Suppressor macrophage treated with lipopolysaccharide for 4 hours (primary cell): Measurements from ENCODE around the gene UGDH.
"Not testable (repeated sequence)": the region's sequence is repeated elsewhere in the genome, so short reads cannot be mapped to it uniquely, and the experiment has no call there.

Experiments
- DNase-seq: peaks from one replicate; pipeline ENCODE4 v3.0.0-alpha.2; 2020

UGDH gene

GRCh38 chr4:39526765-39527295 lies 409 bp downstream of the UGDH start:
- no peak for DNase-seq

DNA sequence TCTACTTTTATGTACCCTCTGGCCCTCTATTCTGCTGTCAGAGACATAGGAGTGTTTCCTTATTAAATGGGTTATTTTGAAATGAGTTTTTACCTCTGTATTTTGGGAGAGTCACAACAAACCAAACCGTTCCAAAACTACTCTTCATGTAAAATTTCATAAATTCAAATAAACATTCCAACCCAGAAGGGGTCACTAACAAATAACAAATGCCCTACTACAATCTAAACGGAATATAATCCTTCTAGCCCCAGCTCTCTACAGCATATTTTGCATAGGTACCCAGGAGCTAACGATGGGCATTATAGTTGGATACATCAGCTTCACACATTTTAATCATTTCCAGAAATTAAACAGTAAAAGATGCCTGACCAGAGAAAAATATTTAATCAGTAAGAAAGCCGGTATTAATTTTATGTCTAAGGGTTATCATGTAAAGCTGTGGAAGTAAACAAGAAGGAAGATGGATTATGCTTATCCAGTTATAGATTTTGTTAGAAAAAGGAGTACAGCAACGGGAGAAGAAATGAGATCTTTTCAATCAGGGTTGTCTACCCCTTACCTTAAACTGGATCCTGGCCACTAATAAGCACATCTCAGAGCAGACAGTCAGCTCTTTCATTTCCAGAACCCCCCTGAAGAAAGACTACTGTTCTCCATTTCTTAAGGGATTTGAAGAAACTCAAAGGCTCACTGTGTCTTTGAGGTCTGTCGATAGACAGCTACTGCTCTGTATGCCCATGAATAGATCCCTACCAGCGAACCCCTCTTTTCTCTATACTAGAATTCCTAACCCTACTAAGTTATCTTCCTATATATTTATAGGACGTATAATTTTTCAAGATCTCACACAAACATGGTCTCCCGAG lies 1.2 kb downstream of the UGDH start:
- peak; percentile 3 for DNase-seq

GRCh38 chr4:39524161-39524957 lies 2.9 kb downstream of the UGDH start:
- no peak for DNase-seq

- DNase-seq: no peak
Measured at GRCh38 chr4:39522068-39522467, 5.2 kb downstream of the UGDH start.

DNA sequence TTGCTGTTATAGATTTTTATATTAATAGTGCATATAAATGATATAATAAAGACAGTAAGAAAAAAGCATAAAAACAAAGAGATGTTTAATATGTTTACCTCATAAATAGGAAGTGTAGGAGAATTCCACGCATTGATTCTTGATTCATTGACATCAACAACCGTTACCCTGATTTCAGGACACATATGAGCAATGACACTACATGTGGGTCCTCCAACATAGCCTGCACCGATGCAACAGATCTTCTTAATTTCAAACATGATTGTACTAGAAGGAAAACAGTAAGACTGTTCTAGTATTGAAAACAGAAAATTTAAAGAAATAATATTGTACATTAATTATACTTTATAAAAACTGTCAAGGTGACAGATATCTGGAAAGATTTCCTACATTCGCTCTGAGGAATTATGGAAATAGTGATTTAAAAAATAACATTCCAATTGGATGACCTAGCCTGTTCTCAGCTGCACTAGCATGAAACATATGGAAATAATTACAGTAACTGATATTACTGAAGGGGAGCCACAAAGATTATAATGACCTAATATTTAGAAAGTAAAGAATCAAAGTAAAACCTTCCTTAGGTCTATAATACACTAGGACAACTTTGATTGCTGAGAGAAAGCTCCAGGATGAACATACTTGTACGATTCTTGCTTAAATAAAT lies 5.9 kb downstream of the UGDH start:
- DNase-seq: no peak

DNA sequence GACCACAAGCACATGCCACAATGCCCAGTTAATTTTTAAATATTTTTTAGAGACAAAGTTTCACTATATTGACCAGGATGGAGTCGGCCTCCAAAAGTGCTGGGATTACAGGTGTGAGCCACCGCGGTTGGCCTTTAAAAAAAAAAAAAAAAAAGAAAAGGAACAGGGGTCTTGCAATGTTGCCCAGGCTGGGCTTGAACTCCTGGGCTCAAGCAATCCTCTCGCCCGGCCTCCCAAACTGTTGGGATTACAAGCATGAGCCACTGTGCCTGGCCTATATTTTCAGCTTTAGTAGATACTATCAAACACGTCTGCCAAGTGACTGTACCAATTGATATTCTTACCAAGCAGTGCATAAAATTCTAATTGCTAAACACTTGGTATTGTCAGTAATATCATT lies 8.8 kb downstream of the UGDH start:
- DNase-seq: no peak

DNA sequence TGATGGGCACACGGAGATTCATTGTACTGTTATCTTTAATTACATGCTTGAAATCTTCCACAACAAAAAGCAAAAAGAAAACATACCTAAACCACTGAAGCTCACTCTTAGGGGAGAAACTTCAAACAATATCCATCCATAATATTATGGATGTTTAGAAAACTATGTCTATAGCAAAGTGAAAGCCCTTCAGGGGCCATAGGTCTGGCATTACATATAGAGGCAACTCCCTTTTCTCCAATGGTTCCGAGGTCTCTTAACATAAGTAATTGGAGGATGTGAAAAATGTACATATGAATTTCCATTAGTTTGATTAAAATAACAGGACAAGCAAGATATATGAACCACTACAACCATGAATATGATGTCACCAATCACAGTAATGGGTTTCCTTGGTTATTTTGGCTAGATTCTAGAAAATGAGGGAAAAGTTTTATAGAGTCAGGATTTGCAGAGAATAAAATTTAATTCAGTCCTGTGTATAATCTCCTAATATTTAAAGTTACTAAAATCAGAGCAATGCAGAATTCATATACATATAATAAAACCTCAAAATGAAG lies 10.8 kb downstream of the UGDH start:
- DNase-seq: no peak

- not testable (repeated sequence) for DNase-seq
Measured at GRCh38 chr4:39515669-39516401, 11.4 kb downstream of the UGDH start.

DNA sequence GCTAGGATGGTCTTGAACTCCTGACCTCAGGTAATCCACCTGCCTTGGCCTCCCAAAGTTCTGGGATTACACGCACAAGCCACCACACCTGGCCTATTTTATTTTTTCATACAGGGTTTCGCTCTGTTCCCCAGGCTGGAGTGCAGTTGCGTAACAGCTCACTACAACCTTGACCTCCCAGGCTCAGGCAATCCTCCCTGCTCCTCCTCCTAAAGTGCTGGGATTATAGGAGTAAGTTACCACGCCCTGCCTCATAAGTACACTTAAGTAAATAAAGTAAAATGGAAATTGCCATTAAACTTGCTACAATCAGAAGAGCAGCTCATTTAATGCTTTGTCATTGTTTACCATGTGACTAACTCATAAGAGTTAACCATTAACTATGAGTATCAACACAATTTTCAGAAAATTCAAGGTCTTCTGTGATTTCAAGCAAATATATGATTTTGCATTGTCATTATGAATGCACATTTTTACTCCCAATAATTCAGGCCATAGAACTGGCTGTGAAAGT lies 12.3 kb downstream of the UGDH start:
- no peak for DNase-seq

DNA sequence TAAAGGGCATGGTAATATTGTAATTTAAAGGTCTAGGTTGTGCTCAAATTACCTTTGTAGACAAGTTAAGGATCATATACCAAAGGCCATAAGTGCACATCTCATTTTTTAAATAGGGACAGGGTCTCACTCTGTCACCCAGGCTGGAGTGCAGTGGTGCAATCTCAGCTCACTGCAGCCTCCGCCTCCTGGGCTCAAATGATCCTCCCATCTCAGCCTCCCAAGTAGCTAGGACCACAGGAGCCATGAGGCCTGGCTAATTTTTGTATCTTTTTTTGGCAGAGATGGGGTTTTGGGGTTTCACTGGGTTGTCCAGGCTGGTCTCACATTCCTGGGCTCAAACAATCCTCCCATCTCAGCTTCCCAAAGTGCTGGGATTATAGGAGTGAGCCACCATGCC lies 13.0 kb downstream of the UGDH start:
- not testable (repeated sequence) for DNase-seq

GRCh38 chr4:39510348-39510929 lies 16.8 kb downstream of the UGDH start:
- DNase-seq: no peak

- no peak for DNase-seq
Measured at GRCh38 chr4:39505581-39505980, 21.7 kb downstream of the UGDH start.

- DNase-seq: no peak
Measured at GRCh38 chr4:39504538-39504937, 22.7 kb downstream of the UGDH start.

- DNase-seq: not testable (repeated sequence)
Measured at GRCh38 chr4:39502664-39503035, 24.6 kb downstream of the UGDH start.

- no peak for DNase-seq
Measured at GRCh38 chr4:39502019-39502663, 25.1 kb downstream of the UGDH start.

DNA sequence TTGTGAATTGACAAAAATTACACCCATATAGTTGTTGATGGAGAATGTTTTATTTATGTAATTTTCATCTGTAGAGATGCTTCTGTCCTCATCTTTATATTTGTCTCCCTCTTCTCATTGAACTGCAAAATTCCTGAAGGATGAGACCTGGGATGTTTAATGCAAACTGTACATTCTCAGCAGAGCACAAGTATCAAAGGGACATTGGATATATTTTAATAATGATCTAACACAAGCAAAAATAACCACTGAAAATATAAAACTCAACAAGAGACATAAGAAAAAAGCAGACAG lies 28.6 kb downstream of the UGDH start:
- no peak for DNase-seq

GRCh38 chr4:39497909-39498726 lies 29.1 kb downstream of the UGDH start:
- DNase-seq: no peak

GRCh38 chr4:39495446-39496213 lies 31.6 kb downstream of the UGDH start:
- DNase-seq: no peak

GRCh38 chr4:39494354-39494753 lies 32.9 kb downstream of the UGDH start:
- no peak for DNase-seq

GRCh38 chr4:39490322-39490721 lies 36.9 kb downstream of the UGDH start:
- no peak for DNase-seq
